Measurements from ENCODE around the gene ARHGEF2.
"Not testable (repeated sequence)": the region's sequence is repeated elsewhere in the genome, so short reads cannot be mapped to it uniquely, and the experiment has no call there.

ARHGEF2 gene

GRCh38 chr1:155990005-155990739, 11.8 kb upstream of the ARHGEF2 start:
- H3K4me3 ChIP-seq (ENCODE audit: low read depth, low read length): no peak overlapping the region

- H3K4me3 ChIP-seq (ENCODE audit: low read depth, low read length): no peak overlapping the region
Observed at GRCh38 chr1:155989242-155990004, 11.1 kb upstream of the ARHGEF2 start.

- not testable (repeated sequence) for H3K4me3 ChIP-seq (ENCODE audit: low read depth, low read length)
Observed at GRCh38 chr1:155984903-155985645, 6.7 kb upstream of the ARHGEF2 start.

GRCh38 chr1:155984341-155984740, 6.0 kb upstream of the ARHGEF2 start:
- H3K4me3 ChIP-seq (ENCODE audit: low read depth, low read length): no peak overlapping the region

DNA sequence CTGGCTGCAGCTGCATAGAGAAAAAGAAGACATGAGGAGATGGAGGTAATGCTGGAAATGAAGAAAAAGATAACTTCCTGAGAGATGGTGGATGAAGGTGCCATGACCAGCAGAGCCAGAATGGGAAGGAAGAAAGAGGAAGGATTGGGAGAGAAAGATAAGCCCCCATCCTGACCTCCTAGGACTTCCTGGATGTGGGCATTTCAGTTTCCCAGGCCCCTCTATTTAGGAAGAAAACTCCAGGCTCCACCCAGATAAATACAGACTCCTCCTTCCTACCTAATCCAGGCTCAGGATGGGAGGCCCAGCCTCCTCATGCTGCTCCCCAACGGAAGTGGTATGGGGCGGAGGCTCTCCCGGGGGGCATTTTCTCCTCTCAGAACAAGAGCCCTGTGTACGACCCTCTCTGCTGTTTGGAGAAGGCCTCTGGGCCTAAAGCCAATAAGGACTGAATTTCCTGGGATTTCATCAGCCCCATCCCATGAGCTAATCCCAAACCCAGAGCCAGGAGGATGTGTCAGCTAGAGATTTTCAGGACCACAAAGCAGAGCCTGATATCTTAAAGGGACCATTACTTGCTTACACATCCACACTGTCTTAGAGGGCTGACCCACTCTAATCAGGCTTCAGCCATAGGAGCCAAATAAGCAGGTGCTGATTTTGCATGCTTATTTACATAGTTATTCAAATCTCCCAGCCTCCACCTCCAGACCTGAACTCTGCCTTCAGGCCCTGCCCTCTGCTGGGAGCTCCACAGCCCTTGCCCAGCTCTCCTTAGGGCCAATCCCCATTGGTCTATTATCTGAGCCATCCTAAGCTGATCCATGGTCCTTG, 5.1 kb upstream of the ARHGEF2 start:
- no peak overlapping the region for H3K4me3 ChIP-seq (ENCODE audit: low read depth, low read length)

DNA sequence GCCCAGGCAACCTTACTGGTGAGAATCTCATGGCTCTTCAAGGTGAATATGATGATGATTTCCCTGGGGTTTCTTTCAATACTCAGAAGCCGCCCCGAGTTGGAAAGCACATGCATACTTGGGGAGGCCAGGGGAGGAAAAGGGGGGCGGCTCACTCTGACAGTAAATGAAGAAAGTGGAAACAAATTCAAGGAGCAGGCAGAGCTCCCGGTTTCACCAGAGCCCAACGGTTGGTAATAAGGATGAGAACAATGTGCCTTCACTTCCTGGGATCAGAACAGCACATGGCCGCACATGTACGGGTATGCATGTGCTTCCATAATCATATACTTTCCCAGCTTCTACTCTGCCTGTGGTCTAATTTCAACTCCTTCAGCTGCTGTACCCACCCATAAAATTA, 3.8 kb upstream of the ARHGEF2 start:
- H3K4me3 ChIP-seq (ENCODE audit: low read depth, low read length): no peak overlapping the region

GRCh38 chr1:155981266-155982088, 3.1 kb upstream of the ARHGEF2 start:
- H3K4me3 ChIP-seq (ENCODE audit: low read depth, low read length): no peak overlapping the region

DNA sequence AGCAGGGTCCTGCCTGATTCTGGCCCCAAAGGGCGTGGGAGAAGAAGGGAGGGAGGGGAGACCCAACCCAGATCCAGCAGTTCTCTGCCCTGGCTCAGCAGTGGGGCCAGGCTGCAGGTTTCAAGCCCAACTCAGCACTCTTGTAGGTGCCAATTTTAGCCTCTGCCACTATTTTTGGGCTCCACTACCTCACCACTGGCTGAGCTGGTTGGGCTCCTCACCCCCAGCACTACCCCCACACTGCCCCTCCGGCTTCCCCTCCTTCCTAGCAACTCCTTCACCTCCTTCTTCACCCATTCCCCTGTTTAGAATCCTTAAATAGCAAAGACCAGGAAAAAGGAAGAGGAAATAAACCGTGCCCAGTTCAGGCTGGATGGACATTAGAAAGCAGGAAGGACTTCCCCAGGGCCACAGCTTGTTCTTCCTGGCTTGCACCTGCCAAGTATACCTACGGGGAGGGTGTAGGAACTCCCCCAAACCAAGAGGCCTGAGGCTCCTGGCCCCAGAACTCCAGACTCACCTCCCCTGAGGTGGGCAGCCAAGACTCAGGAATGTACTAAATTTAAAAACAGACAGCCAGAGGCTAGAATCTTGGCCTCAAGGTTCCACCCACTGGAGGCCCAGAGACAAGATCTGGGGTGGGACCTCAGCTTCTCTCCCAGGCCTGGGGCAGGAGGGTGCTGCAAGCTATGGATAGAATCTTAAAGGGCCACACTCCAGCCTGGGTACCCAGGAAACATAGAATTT, 1.4 kb upstream of the ARHGEF2 start:
- peak overlapping the region; percentile 86 for H3K4me3 ChIP-seq (ENCODE audit: low read depth, low read length)

- H3K4me3 ChIP-seq (ENCODE audit: low read depth, low read length): peak overlapping the region; percentile 86
Observed at GRCh38 chr1:155978973-155979429, 654 bp upstream of the ARHGEF2 start.

DNA sequence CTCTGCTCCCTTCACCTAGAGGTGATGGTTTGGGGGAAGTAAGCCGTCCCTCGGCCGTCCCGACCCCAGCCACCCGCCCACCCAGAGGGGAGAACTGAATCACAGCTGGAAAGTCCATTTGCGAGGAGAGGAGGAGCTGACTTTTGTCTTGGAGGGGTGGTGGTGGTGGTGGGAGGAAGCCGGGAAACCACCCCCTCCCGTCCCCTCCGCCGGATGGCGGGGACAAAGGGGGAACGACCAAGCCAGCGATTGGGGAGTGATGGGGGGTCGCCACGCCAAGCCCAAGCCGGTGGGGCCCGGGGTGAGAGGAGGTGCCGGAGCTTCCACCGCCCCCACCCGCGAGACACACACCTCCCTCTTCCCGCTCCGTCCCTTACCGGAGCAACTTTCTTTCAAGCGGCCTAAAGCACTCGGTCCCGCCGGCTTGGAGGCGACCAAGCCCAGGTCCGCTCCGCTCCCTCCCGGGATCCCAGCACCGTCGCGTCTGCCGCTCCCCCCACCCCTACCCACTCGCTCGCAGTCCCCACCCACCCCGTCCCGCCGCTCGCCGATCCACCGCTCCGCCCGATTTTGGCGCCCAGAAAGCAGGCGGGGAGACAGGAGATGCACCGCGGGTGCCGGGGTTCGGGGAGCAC, 540 bp downstream of the ARHGEF2 start:
- H3K4me3 ChIP-seq (ENCODE audit: low read depth, low read length): peak overlapping the region; percentile 86

- H3K4me3 ChIP-seq (ENCODE audit: low read depth, low read length): peak overlapping the region; percentile 86
Observed at GRCh38 chr1:155976913-155977689, 1.2 kb downstream of the ARHGEF2 start.

- peak overlapping the region; percentile 86 for H3K4me3 ChIP-seq (ENCODE audit: low read depth, low read length)
Observed at GRCh38 chr1:155976062-155976912, 2.1 kb downstream of the ARHGEF2 start.

DNA sequence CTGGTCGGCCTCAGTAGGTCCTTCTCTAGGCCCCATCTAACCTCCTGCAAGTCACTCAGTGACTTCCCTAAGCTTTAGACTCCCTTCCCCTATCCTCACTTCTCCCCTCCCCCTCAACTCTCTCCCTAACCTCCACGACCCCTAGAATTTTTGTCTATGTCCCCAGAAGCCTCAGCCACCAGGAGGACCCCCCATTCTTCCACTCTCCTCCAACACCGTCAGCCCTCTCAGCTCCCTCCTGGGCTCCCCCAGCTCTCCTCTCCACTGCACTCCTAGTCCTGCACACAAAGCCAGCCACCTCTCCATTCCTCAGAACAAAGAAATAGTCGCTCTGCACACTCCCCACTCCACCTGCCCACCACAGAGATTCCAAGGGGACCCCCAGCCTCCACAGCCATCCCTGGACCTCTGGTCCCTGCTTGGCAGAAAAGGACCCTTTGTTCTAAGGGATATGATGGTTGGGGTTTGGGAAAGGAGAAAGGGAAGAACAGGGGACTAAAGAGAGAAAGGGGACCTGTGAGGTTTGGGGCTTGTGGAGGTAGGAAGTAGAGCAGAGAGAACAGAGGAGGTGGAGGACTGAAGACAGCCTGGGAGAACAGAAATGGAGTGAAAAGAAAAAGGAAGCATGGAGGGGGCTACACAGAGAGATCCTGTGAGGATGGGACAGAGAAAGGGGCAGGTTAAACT, 2.8 kb downstream of the ARHGEF2 start:
- H3K4me3 ChIP-seq (ENCODE audit: low read depth, low read length): peak overlapping the region; percentile 86

GRCh38 chr1:155974208-155975115, 3.9 kb downstream of the ARHGEF2 start:
- no peak overlapping the region for H3K4me3 ChIP-seq (ENCODE audit: low read depth, low read length)

- no peak overlapping the region for H3K4me3 ChIP-seq (ENCODE audit: low read depth, low read length)
Observed at GRCh38 chr1:155973723-155974122, 4.6 kb downstream of the ARHGEF2 start.

All from iPS-11a (cell line).